H9 (cell line): ENCODE measurements around the gene GK2. TPM values are rescaled to one million over a fixed set of nuclear protein-coding genes. Genes with fewer than 3 reads are reported as not detected.

ENCODE experiments used
- DNase-seq: peaks from one replicate; pipeline ENCODE4 v3.0.0-alpha.2; 2017
- H2AFZ ChIP-seq: one replicate; pipeline ENCODE4 v1.6.1; 2013; ENCODE audit warnings: mild to moderate bottlenecking, low read length, control low read depth, moderate library complexity
- H2AK5ac ChIP-seq: 2 replicates; pipeline ENCODE4 v1.6.1; 2013; ENCODE audit warnings: low read length, control low read depth, mixed read lengths; ENCODE audit not compliant: insufficient read length
- H2BK120ac ChIP-seq: one replicate; pipeline ENCODE4 v1.6.1; 2013; ENCODE audit warnings: low read depth, mild to moderate bottlenecking, low read length, control low read depth, inconsistent platforms; ENCODE audit not compliant: poor library complexity, severe bottlenecking
- H2BK12ac ChIP-seq: 2 replicates; pipeline ENCODE4 v1.6.1; 2013; ENCODE audit warnings: low read length, control low read depth, mixed read lengths, low read depth; ENCODE audit not compliant: insufficient read length
- H2BK15ac ChIP-seq: 2 replicates; pipeline ENCODE4 v1.6.1; 2013; ENCODE audit warnings: low read depth, low read length, control low read depth
- H2BK20ac ChIP-seq: one replicate; pipeline ENCODE4 v1.6.1; 2013; ENCODE audit warnings: low read depth, mild to moderate bottlenecking, low read length, control low read depth, inconsistent platforms; ENCODE audit not compliant: poor library complexity, severe bottlenecking
- H2BK5ac ChIP-seq: 2 replicates; pipeline ENCODE4 v1.6.1; 2013; ENCODE audit warnings: low read length, control low read depth, mixed read lengths; ENCODE audit not compliant: insufficient read length
- H3K14ac ChIP-seq: 2 replicates; pipeline ENCODE4 v1.6.1; 2013; ENCODE audit warnings: low read length, control low read depth; ENCODE audit not compliant: insufficient read depth
- H3K18ac ChIP-seq: 2 replicates; pipeline ENCODE4 v1.6.1; 2013; ENCODE audit warnings: low read depth, mild to moderate bottlenecking, mixed read lengths, low read length, control low read depth; ENCODE audit not compliant: insufficient read length
- H3K23ac ChIP-seq: 2 replicates; pipeline ENCODE4 v1.6.1; 2013; ENCODE audit warnings: low read length, control low read depth, mixed read lengths, low read depth; ENCODE audit not compliant: insufficient read length
- H3K23me2 ChIP-seq: 2 replicates; pipeline ENCODE4 v1.6.1; 2013; ENCODE audit warnings: low read depth, mild to moderate bottlenecking, mixed read lengths, low read length, control low read depth; ENCODE audit not compliant: insufficient read length, poor library complexity, severe bottlenecking
- H3K27ac ChIP-seq: 2 replicates; pipeline ENCODE4 v1.5.1; 2013; ENCODE audit warnings: low read length, control low read depth, mixed read lengths, low read depth; ENCODE audit not compliant: insufficient read length
- H3K27me3 ChIP-seq: 2 replicates; pipeline ENCODE4 v1.6.1; 2013; ENCODE audit warnings: low read length, control low read depth, inconsistent platforms; ENCODE audit not compliant: insufficient read depth
- H3K4ac ChIP-seq: 2 replicates; pipeline ENCODE4 v1.6.1; 2013; ENCODE audit warnings: low read depth, mild to moderate bottlenecking, control low read depth, inconsistent platforms, low read length, moderate library complexity
- H3K4me1 ChIP-seq: 2 replicates; pipeline ENCODE4 v1.6.1; 2013; ENCODE audit warnings: low read length, control low read depth, inconsistent platforms; ENCODE audit not compliant: insufficient read depth
- H3K4me2 ChIP-seq: 2 replicates; pipeline ENCODE4 v1.6.1; 2013; ENCODE audit warnings: low read length, control low read depth, mixed read lengths; ENCODE audit not compliant: insufficient read length, insufficient read depth
- H3K56ac ChIP-seq: 2 replicates; pipeline ENCODE4 v1.6.1; 2013; ENCODE audit warnings: low read depth, mild to moderate bottlenecking, mixed read lengths, low read length, control low read depth; ENCODE audit not compliant: insufficient read length
- H3K79me1 ChIP-seq: 2 replicates; pipeline ENCODE4 v1.6.1; 2013; ENCODE audit warnings: low read depth, mild to moderate bottlenecking, moderate library complexity, low read length, control low read depth, inconsistent platforms; ENCODE audit not compliant: insufficient read depth, poor library complexity, severe bottlenecking
- H3K79me2 ChIP-seq: 2 replicates; pipeline ENCODE4 v1.6.1; 2013; ENCODE audit warnings: low read length, control low read depth, inconsistent platforms; ENCODE audit not compliant: insufficient read depth
- H3K9ac ChIP-seq: 2 replicates; pipeline ENCODE4 v1.6.1; 2013; ENCODE audit warnings: low read length, control low read depth, mixed read lengths; ENCODE audit not compliant: insufficient read length; ENCODE audit errors: extremely low read depth
- H3K9me3 ChIP-seq: one replicate; pipeline ENCODE4 v1.6.1; 2013; ENCODE audit warnings: low read depth, low read length, inconsistent platforms; ENCODE audit not compliant: control insufficient read depth
- H3T11ph ChIP-seq: one replicate; pipeline ENCODE4 v1.6.1; 2013; ENCODE audit warnings: mild to moderate bottlenecking, low read length, control low read depth, inconsistent platforms
- H4K20me1 ChIP-seq: one replicate; pipeline ENCODE4 v1.6.1; 2013; ENCODE audit not compliant: control insufficient read depth, insufficient read length, insufficient read depth
- H4K5ac ChIP-seq: 2 replicates; pipeline ENCODE4 v1.6.1; 2013; ENCODE audit warnings: low read depth, mild to moderate bottlenecking, mixed read lengths, low read length, control low read depth; ENCODE audit not compliant: insufficient read length
- H4K8ac ChIP-seq: replicated peaks from 2 replicates; pipeline ENCODE4 v1.6.1; 2013; ENCODE audit warnings: low read length, control low read depth, mixed read lengths, low read depth; ENCODE audit not compliant: insufficient read length
- H4K91ac ChIP-seq: 2 replicates; pipeline ENCODE4 v1.6.1; 2013; ENCODE audit warnings: low read depth, mild to moderate bottlenecking, moderate library complexity, mixed read lengths, low read length, control low read depth; ENCODE audit not compliant: insufficient read length
- H3K27ac Mint-ChIP-seq, 3 experiments: 2 replicates in 2 of 3; 3 replicates in 1 of 3; pipeline ENCODE4 v1.8.0; 2020 to 2021; ENCODE audit warnings: mixed read lengths in 3 of 3, mild to moderate bottlenecking in 1 of 3, moderate library complexity in 1 of 3
- H3K27me3 Mint-ChIP-seq: 2 replicates; pipeline ENCODE4 v1.8.0; 2021; ENCODE audit warnings: low read depth, mild to moderate bottlenecking, moderate library complexity, mixed read lengths
- H3K36me3 Mint-ChIP-seq, 3 experiments: 2 replicates in 2 of 3; 3 replicates in 1 of 3; pipeline ENCODE4 v1.8.0; 2020 to 2021; ENCODE audit warnings: low read depth in 3 of 3, mixed read lengths in 3 of 3; ENCODE audit not compliant: insufficient read depth in 1 of 3
- H3K4me1 Mint-ChIP-seq, 2 experiments: 2 replicates each; pipeline ENCODE4 v1.8.0; 2020; ENCODE audit warnings: mixed read lengths in 2 of 2
- H3K4me3 Mint-ChIP-seq, 2 experiments: 2 replicates in 1 of 2; 3 replicates in 1 of 2; pipeline ENCODE4 v1.8.0; 2020 to 2021; ENCODE audit warnings: mild to moderate bottlenecking in 2 of 2, mixed read lengths in 2 of 2, moderate library complexity in 1 of 2
- H3K9me3 Mint-ChIP-seq, 2 experiments: 2 replicates in 1 of 2; 3 replicates in 1 of 2; pipeline ENCODE4 v1.8.0; 2020; ENCODE audit warnings: mild to moderate bottlenecking in 2 of 2, mixed read lengths in 2 of 2, moderate library complexity in 1 of 2
- WGBS: extraction: QIAGEN DNeasy Blood & Tissue Kit; methylation state at CpG from one replicate; pipeline ENCODE4 v1.1.7; 2013; ENCODE audit warnings: missing lambda C conversion rate, low lambda C conversion rate, mixed read lengths; ENCODE audit not compliant: insufficient read length; ENCODE audit errors: extremely low coverage; 5-methylcytosine and 5-hydroxymethylcytosine counted together
- total RNA-seq: library from RNA; stranded (reverse); gene quantifications from 2 replicates; pipeline ENCODE4 v1.2.1, GENCODE V29; 2021
- TF ChIP-seq, protein P1 (sequence below): fragments of 200-600 bp; sonication (generic); conservative IDR thresholded peaks from 3 replicates; pipeline ENCODE4 v1.8.0; 2021; ENCODE audit warnings: antibody characterized with exemption, mild to moderate bottlenecking

GK2 gene
- total RNA-seq, 1 experiment from 2014 or later = not detected

GRCh38 chr4:79362626-79363025 is 45.4 kb downstream of the GK2 start:
- no peak overlapping the region for H4K91ac ChIP-seq
- H3K27me3 ChIP-seq = no peaks in the 10 kb centered on the region
- H2AFZ ChIP-seq = no peak overlapping the region
- no peaks in the 10 kb centered on the region for H3K23me2 ChIP-seq
- Mint-ChIP-seq H3K4me3 (no peak overlapping the region), H3K27me3 (no peaks in the 10 kb centered on the region), H3K36me3 (no peaks in the 10 kb centered on the region), H3K9me3 (no peaks in the 10 kb centered on the region), H3K27ac (no peak overlapping the region), H3K4me1 (no peaks in the 10 kb centered on the region)
- no peak overlapping the region for H3K27ac ChIP-seq
- no peak overlapping the region for H4K5ac ChIP-seq
- no peak overlapping the region for H2BK5ac ChIP-seq
- no peak overlapping the region for H3K23ac ChIP-seq
- no CpG with 5 or more reads among the region's 4 CpGs for WGBS
- no peak for DNase-seq
- no peak overlapping the region for H2BK12ac ChIP-seq
- H4K8ac ChIP-seq = no peak overlapping the region
- no peaks in the 10 kb centered on the region for H3K4me1 ChIP-seq
- H2BK20ac ChIP-seq = no peak overlapping the region
- no peaks in the 10 kb centered on the region for H3K79me2 ChIP-seq
- H3K18ac ChIP-seq = no peak overlapping the region
- H3K4me2 ChIP-seq = no peak overlapping the region
- no peaks in the 10 kb centered on the region for H3K9me3 ChIP-seq
- H2BK120ac ChIP-seq = no peak overlapping the region
- H3K4ac ChIP-seq = no peak overlapping the region
- no peak overlapping the region for H2BK15ac ChIP-seq
- no peak overlapping the region for H3K56ac ChIP-seq
- H2AK5ac ChIP-seq = no peak overlapping the region
- H3K79me1 ChIP-seq = no peaks in the 10 kb centered on the region
- TF ChIP-seq, protein P1, sequence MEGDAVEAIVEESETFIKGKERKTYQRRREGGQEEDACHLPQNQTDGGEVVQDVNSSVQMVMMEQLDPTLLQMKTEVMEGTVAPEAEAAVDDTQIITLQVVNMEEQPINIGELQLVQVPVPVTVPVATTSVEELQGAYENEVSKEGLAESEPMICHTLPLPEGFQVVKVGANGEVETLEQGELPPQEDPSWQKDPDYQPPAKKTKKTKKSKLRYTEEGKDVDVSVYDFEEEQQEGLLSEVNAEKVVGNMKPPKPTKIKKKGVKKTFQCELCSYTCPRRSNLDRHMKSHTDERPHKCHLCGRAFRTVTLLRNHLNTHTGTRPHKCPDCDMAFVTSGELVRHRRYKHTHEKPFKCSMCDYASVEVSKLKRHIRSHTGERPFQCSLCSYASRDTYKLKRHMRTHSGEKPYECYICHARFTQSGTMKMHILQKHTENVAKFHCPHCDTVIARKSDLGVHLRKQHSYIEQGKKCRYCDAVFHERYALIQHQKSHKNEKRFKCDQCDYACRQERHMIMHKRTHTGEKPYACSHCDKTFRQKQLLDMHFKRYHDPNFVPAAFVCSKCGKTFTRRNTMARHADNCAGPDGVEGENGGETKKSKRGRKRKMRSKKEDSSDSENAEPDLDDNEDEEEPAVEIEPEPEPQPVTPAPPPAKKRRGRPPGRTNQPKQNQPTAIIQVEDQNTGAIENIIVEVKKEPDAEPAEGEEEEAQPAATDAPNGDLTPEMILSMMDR = no peak
- no peak overlapping the region for H3T11ph ChIP-seq
- H4K20me1 ChIP-seq = no peaks in the 10 kb centered on the region
- no peak overlapping the region for H3K9ac ChIP-seq
- H3K14ac ChIP-seq = no peak overlapping the region
